Suppressor macrophage (primary cell): Measurements from ENCODE around the gene INMT.
A peak's percentile ranks its signal among the peaks of the same experiment; 100 is the strongest.

Experiments
- DNase-seq, 4 experiments: peaks; one replicate each; pipeline ENCODE4 v3.0.0-alpha.2; 2020 to 2022

The INMT gene

GRCh38 chr7:30728591-30729100, 23.3 kb upstream of the INMT start:
- no peak for DNase-seq

GRCh38 chr7:30729642-30730041, 22.3 kb upstream of the INMT start:
- no peak for DNase-seq

GRCh38 chr7:30730097-30730496, 21.8 kb upstream of the INMT start:
- DNase-seq = no peak

DNA sequence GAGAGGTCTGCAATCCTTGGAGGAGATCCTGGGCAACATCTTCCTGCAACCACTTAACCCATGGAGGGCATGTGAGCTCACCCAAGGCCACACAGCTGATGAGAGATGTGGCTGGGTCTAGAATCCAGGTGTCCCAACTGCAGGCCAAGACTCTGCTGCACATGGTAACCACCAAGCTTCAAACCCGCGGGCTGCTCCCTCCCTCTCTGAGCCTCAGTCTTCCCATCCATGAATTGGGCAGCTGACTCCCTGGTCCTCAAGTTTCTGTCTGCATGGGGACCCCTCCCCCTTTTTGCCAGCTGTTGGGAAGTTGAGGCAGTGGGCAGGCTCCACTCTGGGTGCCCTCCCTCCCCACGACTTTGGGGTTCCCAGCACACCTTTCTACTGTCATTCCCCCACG, 20.9 kb upstream of the INMT start:
- DNase-seq = no peak

DNA sequence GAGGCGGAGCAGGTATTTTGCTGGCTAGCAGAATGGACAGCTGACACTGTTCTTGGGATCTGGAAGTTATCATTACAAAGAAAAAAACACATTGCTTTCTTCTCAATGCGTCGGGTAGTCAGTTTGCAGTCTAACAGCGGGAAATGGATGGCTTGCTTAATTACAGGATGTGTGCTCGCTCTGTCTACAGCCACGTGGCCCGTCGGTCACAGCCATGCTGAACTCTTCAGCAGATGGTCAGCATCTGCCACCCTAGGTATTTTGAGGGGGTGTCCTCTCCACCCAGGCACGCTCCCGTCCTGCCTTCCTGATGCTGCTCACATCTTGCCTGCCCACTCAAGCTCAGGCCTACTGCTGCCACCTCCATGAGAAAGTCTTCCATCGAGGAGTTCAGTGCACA, 20.4 kb upstream of the INMT start:
- no peak for DNase-seq

- no peak for DNase-seq
These were observed 19.3 kb upstream of the INMT start for GRCh38 chr7:30732606-30733005.

- DNase-seq = no peak
These were observed 18.7 kb upstream of the INMT start for GRCh38 chr7:30733216-30733615.

- no peak for DNase-seq
These were observed 18.2 kb upstream of the INMT start for GRCh38 chr7:30733691-30734090.

- no peak for DNase-seq
These were observed 17.4 kb upstream of the INMT start for GRCh38 chr7:30734497-30734896.

DNA sequence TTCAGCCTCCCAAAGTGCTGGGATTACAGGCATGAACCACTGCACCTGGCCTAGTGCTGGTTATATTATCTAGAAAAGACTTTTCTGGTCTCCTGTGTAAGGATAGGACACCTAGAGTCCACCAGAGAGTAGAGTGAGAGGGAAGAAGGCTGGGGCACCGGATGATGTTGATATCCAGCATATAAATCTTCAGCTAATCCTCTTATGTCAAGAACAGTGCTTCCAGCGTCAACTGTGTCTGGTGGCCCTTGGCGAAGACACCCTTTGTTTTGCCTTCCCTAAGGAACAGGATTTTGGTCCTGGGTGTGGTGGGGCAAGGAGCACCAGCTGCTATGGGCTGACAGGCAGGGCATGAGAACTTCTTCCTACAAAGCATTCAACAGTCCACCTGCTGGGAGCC, 16.3 kb upstream of the INMT start:
- DNase-seq = no peak

DNA sequence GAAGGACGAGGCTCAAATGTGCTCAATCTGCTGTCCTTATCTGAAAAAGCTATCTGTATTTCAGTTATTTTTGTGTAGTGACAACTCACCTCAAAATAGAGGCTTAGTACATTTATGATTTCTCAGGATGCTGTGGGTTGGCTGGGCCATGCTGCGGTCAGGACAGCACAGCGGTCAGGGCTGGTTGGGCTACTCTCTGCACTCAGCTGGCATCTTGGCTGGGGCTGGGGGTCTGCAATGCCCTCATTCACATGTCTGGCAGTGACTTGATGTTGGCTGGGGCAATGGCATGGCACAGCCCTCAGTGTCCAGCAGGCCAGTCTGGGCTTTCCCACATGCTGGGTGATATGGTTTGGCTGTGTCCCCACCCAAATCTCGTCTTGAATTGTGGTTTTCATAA, 15.6 kb upstream of the INMT start:
- no peak for DNase-seq

DNA sequence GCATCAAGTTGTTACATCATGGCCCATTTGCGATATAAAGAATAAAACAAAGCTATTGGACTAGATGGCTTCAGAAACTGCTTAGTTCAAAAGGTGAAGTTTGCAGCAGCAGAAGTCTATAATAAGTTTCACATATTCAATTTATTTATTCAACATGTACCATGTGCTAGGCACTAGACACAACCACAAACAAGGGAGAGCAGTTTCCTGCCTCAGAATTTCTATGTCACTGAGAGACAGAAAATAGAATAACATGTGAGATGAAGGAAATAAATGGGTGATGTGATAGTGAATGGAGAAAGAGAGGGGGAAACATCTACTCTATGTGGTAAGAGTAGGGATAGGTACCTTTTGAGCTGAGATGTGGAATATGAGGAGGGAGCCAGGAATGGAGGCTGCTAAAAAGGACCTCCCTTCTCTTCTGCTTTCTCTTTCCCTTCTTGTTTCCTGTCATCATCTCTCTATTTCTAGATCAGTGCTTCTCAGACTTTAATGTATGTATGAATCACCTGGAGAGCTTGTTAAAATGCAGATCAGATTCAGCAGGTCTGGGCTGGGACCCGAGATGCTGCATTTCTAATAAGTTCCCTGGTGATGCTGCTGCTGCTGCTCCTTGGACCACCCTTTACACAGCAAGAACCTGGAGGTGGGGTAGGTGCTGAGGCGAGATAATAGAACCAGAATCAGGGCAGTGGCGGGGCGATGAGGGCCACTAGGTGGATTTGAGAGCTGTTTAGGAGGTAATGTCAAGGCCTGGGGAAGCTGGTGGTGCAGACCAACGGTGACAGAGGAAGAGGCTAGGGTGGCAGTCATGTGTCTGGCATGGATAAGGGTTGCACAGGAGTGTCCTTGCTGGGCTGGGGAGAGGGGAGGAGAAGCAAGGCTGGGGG, 13.7 kb upstream of the INMT start:
- no peak for DNase-seq

DNA sequence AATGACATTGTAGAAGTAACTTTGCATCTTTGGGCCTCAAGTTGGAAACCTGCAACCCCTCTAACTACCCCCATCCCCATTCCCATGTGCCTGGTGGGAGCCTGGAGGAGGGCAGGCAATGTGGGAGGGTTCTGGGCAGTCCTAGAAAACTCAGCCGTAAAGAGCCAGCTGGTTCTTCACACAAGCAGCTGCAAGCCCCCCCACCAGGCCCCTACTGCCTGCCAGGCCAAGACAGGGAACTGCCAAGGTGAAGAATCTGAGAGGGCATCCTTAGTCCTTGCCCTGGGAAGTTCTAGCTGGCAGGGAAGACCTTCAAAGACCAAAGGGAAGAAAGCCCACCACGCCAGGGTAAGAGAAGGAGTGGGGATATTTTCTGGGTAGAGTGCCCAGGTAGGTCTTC, 12.2 kb upstream of the INMT start:
- no peak for DNase-seq

DNA sequence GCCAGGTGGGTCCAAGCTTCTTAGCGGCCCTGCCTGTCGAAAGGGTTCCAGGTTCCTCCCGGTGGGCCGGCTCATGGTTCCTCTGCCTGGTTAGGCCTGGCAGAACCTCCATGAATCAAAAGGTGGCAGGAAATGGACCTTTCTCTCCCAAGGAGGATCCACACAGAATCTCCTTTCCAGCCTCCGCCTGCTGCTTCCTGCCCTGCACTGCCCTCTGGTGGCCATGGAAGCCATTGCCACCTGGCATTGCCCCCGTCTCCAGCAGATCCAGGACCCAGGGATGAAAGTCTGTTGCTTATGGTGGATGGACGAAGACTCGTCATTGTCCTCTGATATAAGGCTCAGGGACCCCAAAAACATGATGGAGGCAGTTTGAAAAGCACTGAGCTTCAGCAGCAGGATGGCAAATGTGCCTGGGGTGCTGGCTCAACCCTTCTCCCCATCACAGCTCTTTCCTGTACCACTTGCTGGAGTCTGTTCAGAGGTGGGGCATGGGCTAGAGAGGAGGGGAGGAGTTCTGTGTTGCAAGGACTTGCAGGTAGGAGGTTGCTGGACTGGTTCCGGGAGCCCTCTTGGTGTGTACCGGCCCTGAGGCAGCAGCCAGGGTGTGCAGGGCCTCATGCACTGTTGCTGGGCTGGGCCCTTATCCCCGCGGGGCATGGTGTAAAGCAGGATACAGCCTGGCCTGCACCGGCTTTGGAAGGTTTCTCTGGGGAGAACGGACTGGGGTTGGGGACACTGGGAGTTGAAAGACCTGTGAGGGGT, 11.3 kb upstream of the INMT start:
- DNase-seq = peak; percentile 69 to 83 (median 80)

GRCh38 chr7:30741289-30741688, 10.6 kb upstream of the INMT start:
- DNase-seq = no peak

- DNase-seq = no peak
These were observed 8.4 kb upstream of the INMT start for GRCh38 chr7:30743371-30744074.

GRCh38 chr7:30744075-30744417, 7.9 kb upstream of the INMT start:
- no peak for DNase-seq

DNA sequence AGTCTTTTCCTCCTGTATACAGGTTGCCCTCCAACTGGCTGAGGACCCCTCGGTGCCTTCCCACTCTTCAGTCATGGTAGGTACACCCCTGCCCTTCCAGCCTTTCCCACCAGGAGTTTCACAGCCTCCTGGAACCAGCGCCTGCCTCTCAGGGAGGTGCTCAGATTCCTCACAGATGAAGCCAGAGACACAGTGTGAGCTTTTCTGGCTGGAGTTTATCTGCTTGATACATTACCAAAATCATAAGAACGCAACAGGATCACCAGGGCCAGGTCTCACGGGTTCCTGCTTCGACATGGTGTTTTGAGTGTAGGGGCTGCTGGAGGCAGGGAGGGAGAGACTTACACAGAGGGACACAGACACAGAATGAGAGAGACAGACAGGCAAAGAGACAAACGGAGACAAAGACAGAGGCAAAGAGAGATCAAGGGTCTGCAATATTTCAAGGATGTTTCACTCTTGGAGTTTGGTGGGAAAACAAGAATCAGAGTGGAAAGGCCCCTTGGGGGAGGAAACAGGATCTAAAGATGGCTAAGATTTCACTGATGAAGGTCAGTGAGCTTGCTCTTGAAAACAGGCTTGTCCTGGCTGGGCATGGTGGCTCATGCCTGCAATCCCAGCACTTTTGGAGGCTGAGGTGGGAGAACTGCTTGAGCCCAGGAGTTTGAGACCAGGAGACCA, 6.5 kb upstream of the INMT start:
- DNase-seq = no peak

GRCh38 chr7:30750010-30750409, 1.9 kb upstream of the INMT start:
- DNase-seq = no peak

DNA sequence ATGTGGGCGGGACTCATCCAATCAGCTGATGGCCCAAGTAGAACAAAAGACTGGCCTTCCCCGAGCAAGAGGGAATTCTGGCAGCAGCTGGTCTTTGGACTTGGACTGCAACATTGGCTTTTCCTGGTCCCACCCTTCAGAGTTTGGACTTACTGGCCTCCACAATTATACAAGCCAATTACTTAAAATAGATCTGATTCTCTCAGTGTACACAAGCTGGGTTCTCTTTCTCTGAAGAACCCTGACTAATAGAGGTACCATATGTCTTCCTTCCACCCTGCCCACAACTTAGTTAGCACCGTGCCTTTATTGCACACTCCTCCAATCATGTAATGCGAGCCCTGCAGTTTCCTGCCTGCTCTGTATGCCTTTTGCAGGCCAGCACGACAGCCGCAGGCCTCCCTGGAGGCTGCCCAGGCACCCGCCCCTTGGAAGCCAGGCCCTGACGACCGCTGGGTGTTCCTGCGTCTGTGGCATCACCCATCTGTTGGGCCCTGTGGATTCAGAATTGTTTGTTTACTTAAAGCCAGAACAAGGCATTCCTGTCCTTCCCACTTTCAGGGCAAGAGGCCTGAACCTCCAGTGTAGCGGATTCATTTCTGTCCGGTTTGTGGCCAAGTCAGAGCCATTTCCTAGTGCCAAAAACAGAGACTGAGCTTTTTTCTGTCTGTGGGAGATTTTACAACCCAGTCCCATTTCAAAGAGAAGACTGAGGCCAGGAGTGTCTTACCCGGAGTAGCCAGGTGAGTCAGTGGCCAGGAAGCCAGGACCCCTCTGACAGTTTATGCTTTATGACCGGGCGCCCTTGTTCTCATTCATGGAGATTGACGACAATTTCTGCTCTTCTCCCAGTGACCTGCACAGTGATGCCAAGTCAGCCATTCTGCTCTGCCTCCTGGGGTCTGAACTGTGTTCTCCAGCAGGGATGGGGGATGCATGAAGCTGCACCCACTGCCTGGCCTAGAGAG, 968 bp upstream of the INMT start:
- no peak for DNase-seq

DNA sequence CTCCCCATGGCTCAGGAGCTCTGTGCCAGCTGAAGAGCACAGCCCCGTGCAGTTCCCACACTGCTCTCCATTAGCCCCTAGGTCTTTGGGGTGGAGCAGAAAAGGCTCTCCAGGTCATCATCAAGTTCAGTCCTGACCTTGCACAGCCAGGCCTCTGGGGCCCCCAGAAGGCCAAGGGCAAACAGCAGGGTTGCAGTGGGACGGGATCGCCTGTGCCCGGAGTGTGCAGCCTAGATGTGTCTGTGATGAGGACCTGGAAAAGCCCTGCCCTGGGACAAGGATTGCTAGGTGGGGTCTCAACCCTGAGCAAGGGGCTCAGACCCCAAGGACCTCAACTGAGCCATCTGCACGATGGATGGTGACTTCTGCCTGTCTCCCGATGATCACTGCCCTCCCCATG, 549 bp downstream of the INMT start:
- no peak for DNase-seq

- no peak for DNase-seq
These were observed 1.0 kb downstream of the INMT start for GRCh38 chr7:30752979-30753378.
